ENCODE measurements around the gene SLC34A1.

SLC34A1 gene

GRCh38 chr5:177362610-177363507, 21.4 kb upstream of the SLC34A1 start (continued):
- TF ChIP-seq ZNF26 (tag by site-specific recombination; IDR thresholded peaks at IDR 0.05) (no peak), ZNF639 (tag by site-specific recombination; IDR thresholded peaks at IDR 0.05) (no peak), HOXC10 (CRISPR knock-in tag; IDR thresholded peaks at IDR 0.05) (no peak), ZNF560 (tag by site-specific recombination; IDR thresholded peaks at IDR 0.05; ENCODE audit: borderline replicate concordance) (no peak), ZXDB (tag by site-specific recombination; IDR thresholded peaks at IDR 0.05) (peak; percentile 52)

- POLR2A ChIA-PET = interaction anchor here (0.6 to 1.4 kb wide), 2 partner anchors 11 to 827 kb away, joined by 3 to 7 read pairs; partner anchors contain the start of genes LMAN2 and RNF44
- Histone ChIP-seq H3K9me3 (ENCODE audit: control insufficient read depth, insufficient read depth, low read depth, low read length) (no peaks in the 10 kb centered on the region), H3K27ac (ENCODE audit: extremely low read depth, low read depth, low read length) (no peak overlapping the region), H3K36me3 (ENCODE audit: control insufficient read depth in 2 of 2, insufficient read depth in 1 of 2, low read length in 2 of 2) (no peaks in the 10 kb centered on the region), H3K4me1 (ENCODE audit: control insufficient read depth, insufficient read depth, low read length) (peaks cover 2% of the 10 kb centered on the region; the same call in 1 of the 2 replicates), H3K4me3 (ENCODE audit: low read depth, low read length) (peak overlapping the region; percentile 3; the same call in 1 of the 2 replicates)
- CTCF ChIA-PET = interaction anchor here (0.6 to 1.6 kb wide), 3 partner anchors 19 to 38 kb away, joined by 3 to 4 read pairs (median 3); no protein-coding TSS in a partner anchor
- TF ChIP-seq ZNF623 (tag by site-specific recombination; IDR thresholded peaks at IDR 0.05) (peak; percentile 7; the same call in 1 of the 2 replicates), ZNF280D (tag by site-specific recombination; IDR thresholded peaks at IDR 0.05) (peak; percentile 59; the same call in 1 of the 2 replicates), IKZF3 (tag by site-specific recombination; IDR thresholded peaks at IDR 0.05) (0 out of 2 replicates have a peak, but pooled peaks have one; percentile 2), ZNF157 (tag by site-specific recombination; IDR thresholded peaks at IDR 0.05) (no peak), ZNF664 (tag by site-specific recombination; IDR thresholded peaks at IDR 0.05) (peak; percentile 63; the same call in 1 of the 2 replicates), ZNF140 (tag by site-specific recombination; IDR thresholded peaks at IDR 0.05) (no peak), KLF16 (tag by site-specific recombination; IDR thresholded peaks at IDR 0.05) (no peak), ZNF768 (tag by site-specific recombination; IDR thresholded peaks at IDR 0.05) (peak; percentile 100; the same call in 1 of the 2 replicates), ZNF580 (tag by site-specific recombination; IDR thresholded peaks at IDR 0.05) (peak; percentile 89), ZNF670 (tag by site-specific recombination; IDR thresholded peaks at IDR 0.05; ENCODE audit: low read depth) (no peak), ZNF560 (tag by site-specific recombination; IDR thresholded peaks at IDR 0.05; ENCODE audit: borderline replicate concordance) (no peak)
These were observed 20.7 kb upstream of the SLC34A1 start for GRCh38 chr5:177363565-177363964.

Data from HEK293 (cell line).